ENCODE measurements around the gene PFDN1. TPM values are rescaled to one million over a fixed set of nuclear protein-coding genes. Genes with fewer than 3 reads are reported as not detected.
A peak's percentile ranks its signal among the peaks of the same experiment; 100 is the strongest.

PFDN1 gene
- total RNA-seq, 4 donors from 2014 or later = 90.6 to 142 (median 109) TPM

DNA sequence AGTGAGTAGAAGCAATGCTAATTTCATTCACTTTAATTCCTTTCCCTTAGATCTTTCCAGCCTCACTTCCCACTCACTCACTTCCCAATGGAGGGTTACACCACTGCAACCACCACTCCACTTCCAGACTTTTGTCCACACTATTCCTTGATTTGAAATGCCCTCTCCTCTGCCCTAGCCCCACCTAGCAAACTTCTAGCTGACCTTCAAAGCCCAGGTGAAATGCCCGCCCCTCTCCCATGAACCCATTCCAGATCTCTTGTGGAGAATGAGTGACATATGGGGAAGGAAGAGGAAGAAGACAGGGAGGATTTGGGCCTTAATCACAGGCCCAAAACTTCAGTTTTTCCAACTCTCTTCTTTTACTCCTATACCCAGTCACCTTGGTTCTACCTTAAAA lies 37.1 kb downstream of the PFDN1 start:
- Histone ChIP-seq H3K4me1 (peaks cover 0 to 34% (median 4%) of the 10 kb centered on the region in 4 donors), H3K36me3 (no peaks in the 10 kb centered on the region), H3K9me3 (no peaks in the 10 kb centered on the region), H3K4me3 (no peak overlapping the region), H3K27me3 (no peaks in the 10 kb centered on the region), H3K27ac (no peak overlapping the region)
- TF ChIP-seq, protein P1, sequence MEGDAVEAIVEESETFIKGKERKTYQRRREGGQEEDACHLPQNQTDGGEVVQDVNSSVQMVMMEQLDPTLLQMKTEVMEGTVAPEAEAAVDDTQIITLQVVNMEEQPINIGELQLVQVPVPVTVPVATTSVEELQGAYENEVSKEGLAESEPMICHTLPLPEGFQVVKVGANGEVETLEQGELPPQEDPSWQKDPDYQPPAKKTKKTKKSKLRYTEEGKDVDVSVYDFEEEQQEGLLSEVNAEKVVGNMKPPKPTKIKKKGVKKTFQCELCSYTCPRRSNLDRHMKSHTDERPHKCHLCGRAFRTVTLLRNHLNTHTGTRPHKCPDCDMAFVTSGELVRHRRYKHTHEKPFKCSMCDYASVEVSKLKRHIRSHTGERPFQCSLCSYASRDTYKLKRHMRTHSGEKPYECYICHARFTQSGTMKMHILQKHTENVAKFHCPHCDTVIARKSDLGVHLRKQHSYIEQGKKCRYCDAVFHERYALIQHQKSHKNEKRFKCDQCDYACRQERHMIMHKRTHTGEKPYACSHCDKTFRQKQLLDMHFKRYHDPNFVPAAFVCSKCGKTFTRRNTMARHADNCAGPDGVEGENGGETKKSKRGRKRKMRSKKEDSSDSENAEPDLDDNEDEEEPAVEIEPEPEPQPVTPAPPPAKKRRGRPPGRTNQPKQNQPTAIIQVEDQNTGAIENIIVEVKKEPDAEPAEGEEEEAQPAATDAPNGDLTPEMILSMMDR (IDR thresholded peaks at IDR 0.05) = no peak
- TF ChIP-seq POLR2A (IDR thresholded peaks at IDR 0.05) = no peak
- DNase-seq = no peak

DNA sequence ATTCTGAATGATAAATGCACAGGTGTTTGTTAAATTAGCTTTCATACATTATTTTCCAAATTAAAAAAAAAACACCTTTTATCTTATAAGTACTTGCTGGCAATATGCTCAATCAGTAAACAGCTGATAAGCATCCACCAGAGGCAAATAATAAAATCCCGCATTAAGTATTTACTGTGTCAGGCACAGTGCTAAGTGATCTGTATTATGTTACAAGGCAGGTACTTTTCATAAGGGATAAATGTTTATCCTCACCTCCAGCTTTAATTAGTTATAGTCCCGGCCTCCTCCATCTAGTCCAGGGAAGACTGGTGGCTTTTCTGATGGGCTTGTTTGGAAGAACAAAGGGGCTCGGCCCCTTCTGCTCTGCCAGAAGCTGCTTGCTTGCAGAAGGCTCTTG lies 40.1 kb downstream of the PFDN1 start:
- H3K4me3 ChIP-seq = no peak overlapping the region
- no peak for DNase-seq
- TF ChIP-seq, protein P1 (IDR thresholded peaks at IDR 0.05) = no peak
- no peak for TF ChIP-seq POLR2A (IDR thresholded peaks at IDR 0.05)
- H3K27ac ChIP-seq = peak overlapping the region in 1 of 4 donors; percentile 85
- peaks cover 0 to 38% (median 4%) of the 10 kb centered on the region in 4 donors for H3K4me1 ChIP-seq
- H3K9me3 ChIP-seq = no peaks in the 10 kb centered on the region
- H3K36me3 ChIP-seq = no peaks in the 10 kb centered on the region
- no peaks in the 10 kb centered on the region for H3K27me3 ChIP-seq

DNA sequence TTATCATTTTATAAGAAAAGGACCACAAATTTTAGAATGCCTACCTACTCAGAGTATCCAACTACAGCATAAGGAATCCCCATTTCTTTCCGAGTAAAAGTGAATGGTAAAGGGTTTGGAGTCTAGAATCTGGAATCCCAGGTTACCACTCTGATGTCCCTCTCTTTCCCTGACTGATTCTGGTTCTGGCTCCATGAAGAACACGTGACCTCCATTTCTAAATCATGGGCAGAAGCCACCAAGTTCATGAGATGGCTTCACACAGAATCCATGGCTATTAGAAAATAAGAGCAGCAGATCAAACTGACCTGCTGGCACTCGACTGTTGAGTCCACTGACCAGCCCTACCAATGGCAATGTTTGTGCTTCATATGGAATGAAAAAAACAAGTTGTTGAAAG lies 40.7 kb downstream of the PFDN1 start:
- no peak for TF ChIP-seq POLR2A (IDR thresholded peaks at IDR 0.05)
- TF ChIP-seq, protein P1 (IDR thresholded peaks at IDR 0.05) = no peak

DNA sequence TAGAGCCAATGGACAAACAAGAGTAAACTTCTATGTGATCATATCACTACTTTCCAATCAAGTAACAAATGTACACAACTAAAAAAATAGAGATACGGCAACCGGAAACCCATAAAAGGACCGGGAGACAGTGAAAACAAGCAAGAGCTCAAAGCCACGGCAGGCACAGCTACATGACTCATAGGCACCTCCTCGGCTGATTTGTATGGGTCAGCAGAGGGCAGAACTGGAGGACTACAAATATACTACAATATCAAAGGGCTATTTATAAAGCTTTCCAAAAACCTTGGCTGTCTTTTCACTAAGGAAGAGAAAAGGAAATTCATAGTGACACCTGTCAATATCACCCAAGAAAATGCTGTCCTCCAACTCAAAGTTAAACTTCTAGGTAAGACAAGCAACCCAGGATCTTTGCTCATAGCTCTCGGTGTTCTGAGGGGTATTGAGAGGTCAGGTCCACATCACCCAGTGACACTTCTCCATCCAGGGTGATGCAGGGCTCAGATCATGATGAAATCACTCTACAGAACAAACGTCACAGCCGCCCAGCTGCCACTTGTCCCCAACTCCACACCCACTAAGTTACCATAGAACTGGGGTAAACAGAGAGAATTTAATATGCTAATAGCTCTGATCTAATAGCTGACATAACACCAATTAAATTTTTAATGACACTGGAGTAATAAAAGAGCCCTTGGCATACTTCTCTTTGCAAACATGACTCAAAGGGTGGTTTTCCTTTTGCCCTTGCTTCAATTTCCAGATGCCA lies 41.3 kb downstream of the PFDN1 start:
- TF ChIP-seq, protein P1 (IDR thresholded peaks at IDR 0.05) = peak in 1 of 6 experiments; percentile 15
- no peak for TF ChIP-seq POLR2A (IDR thresholded peaks at IDR 0.05)
- DNase-seq = peak; percentile 30 to 84 (median 74)
- Histone ChIP-seq H3K36me3 (no peaks in the 10 kb centered on the region), H3K4me3 (no peak overlapping the region), H3K27ac (peak overlapping the region in 3 of 4 donors; percentile 68 to 85 (median 81)), H3K4me1 (peaks cover 0 to 34% (median 4%) of the 10 kb centered on the region in 4 donors), H3K9me3 (no peaks in the 10 kb centered on the region), H3K27me3 (no peaks in the 10 kb centered on the region)

More for the DNA sequence above, 40.7 kb downstream of the PFDN1 start:
- no peak for DNase-seq
- H3K4me3 ChIP-seq = no peak overlapping the region
- H3K36me3 ChIP-seq = no peaks in the 10 kb centered on the region
- H3K27me3 ChIP-seq = no peaks in the 10 kb centered on the region
- H3K27ac ChIP-seq = peak overlapping the region in 3 of 4 donors; percentile 38 to 85 (median 81)
- H3K9me3 ChIP-seq = no peaks in the 10 kb centered on the region
- H3K4me1 ChIP-seq = peaks cover 0 to 36% (median 4%) of the 10 kb centered on the region in 4 donors

DNA sequence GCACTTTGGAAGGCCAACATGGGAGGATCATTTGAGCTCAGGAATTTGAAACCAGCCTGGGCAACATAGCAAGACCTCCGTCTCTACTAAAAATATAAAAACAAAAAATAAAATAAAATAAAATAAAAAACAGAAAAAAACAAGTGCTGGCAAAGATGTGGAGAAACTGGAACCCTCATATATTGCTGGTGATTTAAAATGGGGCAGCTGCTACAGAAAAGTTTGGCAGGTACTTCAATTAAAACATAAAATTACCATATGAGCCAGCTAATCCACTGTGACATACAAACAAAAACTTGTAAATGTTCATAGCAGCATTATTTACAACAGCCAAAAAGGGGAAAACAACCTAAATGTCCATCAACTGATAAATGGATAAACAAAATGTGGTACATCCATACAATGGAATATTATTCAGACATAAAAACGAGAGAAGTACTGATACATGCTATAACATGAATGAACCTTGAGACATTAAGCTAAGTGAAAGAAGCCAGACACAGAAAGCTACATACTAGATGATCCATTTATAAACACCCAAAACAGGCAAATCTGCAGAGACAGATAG lies 42.7 kb downstream of the PFDN1 start:
- no peak for DNase-seq
- no peaks in the 10 kb centered on the region for H3K9me3 ChIP-seq
- H3K4me1 ChIP-seq = peaks cover 0 to 34% (median 4%) of the 10 kb centered on the region in 4 donors
- no peaks in the 10 kb centered on the region for H3K27me3 ChIP-seq
- TF ChIP-seq, protein P1 (IDR thresholded peaks at IDR 0.05) = no peak
- no peak for TF ChIP-seq POLR2A (IDR thresholded peaks at IDR 0.05)
- no peaks in the 10 kb centered on the region for H3K36me3 ChIP-seq
- H3K4me3 ChIP-seq = no peak overlapping the region
- peak overlapping the region in 3 of 4 donors; percentile 68 to 85 (median 81) for H3K27ac ChIP-seq
